ENCODE data around the gene TDRD10.
"Not testable (repeated sequence)": the region's sequence is repeated elsewhere in the genome, so short reads cannot be mapped to it uniquely, and the experiment has no call there.

Gene TDRD10

DNA sequence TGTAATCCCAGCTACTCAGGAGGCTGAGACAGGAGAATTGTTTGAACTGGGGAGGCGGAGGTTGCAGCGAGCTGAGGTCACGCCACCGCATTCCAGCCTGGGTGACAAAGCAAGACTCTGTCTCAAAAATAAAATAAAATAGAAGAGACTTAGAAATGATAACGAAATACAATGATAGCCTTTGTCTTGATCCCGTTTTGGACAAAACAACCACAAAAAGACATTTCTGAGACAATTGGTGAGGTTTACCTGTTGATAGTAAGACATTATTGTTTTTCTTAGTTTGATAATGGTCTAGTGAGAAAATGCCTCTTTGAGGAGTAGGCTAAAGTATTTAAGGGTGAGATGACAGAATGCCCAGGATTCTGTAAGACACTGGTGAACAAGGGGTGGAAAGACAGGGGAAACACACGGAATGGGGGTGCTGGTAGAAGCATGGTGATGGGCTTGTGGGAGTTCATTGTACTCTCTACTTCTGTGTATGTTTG, 12.1 kb downstream of the TDRD10 start:
- DNase-seq (ENCODE audit: low read depth, low spot score) = no peak

- DNase-seq (ENCODE audit: low read depth, low spot score) = no peak
Observed at GRCh38 chr1:154517661-154518060, 15.6 kb downstream of the TDRD10 start.

- DNase-seq (ENCODE audit: low read depth, low spot score) = no peak
Observed at GRCh38 chr1:154519591-154519991, 17.6 kb downstream of the TDRD10 start.

DNA sequence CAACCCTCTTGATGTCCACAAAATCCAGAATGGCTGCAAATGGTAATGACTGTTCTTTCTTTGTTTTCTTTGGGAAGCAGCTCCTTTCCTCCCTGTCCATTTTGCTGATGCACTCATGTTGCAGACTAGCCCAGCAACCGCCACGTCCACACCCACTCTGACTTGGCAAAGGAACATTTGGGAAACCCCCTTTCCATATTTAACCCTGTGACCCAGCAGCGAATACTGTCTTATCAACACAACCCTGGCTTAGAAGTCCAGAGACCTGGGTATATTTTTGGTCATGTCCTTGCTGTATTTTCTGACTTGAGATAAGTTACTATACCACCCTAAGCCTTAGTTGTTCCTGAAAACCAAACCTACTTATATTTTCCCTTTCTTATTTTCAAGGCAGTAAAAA, 18.3 kb downstream of the TDRD10 start:
- no peak for DNase-seq (ENCODE audit: low read depth, low spot score)

GRCh38 chr1:154521695-154522094, 19.7 kb downstream of the TDRD10 start:
- no peak for DNase-seq (ENCODE audit: low read depth, low spot score)

- DNase-seq (ENCODE audit: low read depth, low spot score) = no peak
Observed at GRCh38 chr1:154524881-154525280, 22.9 kb downstream of the TDRD10 start.

- no peak for DNase-seq (ENCODE audit: low read depth, low spot score)
Observed at GRCh38 chr1:154527192-154527591, 25.2 kb downstream of the TDRD10 start.

- DNase-seq (ENCODE audit: low read depth, low spot score) = no peak
Observed at GRCh38 chr1:154529308-154529707, 27.3 kb downstream of the TDRD10 start.

DNA sequence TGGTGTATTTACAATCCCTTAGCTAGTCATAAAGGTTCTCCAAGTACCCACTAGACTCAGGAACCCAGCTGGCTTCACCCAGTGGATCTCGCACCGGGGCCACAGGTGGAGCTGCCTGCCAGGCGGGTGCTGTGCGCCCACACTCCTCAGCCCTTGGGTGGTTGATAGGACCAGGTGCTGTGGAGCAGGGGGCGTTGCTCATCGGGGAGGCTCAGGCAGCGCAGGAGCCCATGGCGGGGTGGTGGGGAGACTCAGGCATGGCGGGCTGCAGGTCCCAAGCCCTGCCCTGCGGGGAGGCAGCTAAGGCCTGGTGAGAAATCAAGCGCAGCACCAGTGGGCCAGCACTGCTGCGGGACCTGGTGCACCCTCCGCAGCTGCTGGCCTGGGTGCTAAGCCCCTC, 29.9 kb downstream of the TDRD10 start:
- not testable (repeated sequence) for DNase-seq (ENCODE audit: low read depth, low spot score)

DNA sequence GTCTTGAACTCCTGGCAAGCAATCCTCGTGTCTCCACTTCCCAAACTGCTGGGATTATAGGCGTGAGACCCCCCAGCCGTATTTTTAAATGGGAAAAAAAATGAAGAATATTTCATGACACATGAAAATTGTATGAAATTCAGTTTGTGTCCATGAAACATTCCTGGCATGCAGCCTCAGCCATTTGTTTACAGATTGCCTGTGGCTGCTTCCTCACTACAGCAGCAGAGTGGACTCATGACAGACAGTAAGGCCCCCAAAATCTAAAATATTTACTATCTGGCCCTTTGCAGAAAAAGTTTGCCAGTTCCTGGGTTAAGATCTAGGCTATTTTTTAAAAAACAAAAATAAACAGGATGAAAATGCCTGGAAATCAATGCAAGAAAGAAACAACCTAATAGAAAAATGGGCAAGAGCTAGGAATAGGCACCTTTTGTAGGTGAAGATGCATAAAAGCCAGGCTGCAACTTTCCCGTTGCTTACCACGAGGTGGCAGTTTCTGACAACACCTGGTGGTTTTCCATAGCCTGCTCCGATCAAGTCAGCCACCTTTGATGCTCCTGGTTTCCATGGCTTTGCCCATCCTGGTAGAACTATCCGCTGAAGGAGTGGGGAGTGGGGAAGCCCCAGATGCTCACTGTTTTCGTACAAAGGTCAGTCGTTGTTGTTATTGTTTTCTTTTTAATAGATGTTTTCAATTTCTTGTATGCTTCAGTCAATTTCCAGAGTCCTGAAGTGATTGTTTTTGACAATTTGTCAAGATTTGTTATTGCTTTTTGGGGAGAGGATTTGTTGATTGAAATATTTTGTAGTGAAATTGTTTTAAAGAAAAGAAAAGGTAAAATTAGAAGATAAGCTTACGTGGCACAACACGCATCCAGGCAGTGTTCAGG, 32.2 kb downstream of the TDRD10 start:
- peak; percentile 53 for DNase-seq (ENCODE audit: low read depth, low spot score)

- DNase-seq (ENCODE audit: low read depth, low spot score) = no peak
Observed at GRCh38 chr1:154536570-154536969, 34.6 kb downstream of the TDRD10 start.

- no peak for DNase-seq (ENCODE audit: low read depth, low spot score)
Observed at GRCh38 chr1:154539486-154540483, 37.8 kb downstream of the TDRD10 start.

DNA sequence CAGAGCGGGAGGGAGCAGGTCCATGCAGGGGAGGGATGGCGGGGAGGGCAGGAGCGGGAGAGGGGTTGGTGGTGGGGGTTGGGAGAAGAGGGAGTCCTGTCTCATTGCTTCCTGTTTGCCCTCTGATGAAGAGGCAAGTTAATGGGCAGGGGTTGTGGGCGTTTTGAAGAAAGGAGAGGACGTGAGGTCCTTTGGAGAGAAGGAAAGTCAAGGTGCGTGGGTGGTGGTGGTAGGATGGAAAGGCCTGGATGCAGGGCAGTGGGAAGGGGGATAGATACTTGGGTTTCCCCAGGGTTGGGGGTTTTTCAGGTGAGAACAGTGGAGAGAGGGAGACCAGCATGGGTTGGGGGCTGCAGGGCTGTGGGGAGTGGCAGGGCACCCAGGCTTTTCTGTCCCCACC, 39.2 kb downstream of the TDRD10 start:
- no peak for DNase-seq (ENCODE audit: low read depth, low spot score)

DNA sequence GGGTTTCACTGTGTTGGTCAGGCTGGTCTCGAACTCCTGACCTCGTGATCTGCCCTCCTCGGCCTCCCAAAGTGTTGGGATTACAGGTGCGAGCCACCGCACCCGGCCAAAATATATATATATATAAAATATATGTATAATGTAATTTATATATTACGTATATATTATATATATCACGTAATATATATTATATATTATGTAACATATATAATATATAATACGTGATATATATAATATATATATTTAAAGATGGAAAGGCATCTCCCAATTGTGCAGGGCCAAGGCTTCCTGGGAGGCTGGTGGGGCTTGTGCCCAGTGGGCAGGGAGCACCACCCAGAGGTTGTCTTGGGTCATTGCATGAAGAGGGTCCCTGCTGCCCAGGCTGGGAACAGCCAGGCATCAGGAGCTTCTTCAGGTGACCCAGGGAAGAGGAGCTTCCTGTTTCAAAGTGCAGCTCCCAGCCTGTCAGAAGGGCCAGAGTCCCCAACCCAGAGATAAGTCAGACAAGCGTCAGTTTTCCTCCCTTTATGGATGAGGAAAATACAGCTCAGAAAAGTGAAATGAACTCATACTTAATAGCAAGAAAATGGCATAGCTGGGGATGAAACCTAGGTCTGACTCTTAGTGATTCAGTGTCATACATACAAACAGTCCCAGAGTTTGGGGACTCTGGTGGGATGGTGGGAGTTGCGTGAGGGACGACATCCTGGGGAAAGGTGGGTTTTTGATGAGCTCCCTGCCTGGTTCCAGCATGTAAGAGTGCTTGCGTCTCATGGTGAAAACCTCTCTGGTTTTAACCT, 44.4 kb downstream of the TDRD10 start:
- peak; percentile 78 for DNase-seq (ENCODE audit: low read depth, low spot score)

GRCh38 chr1:154547105-154547732, 45.2 kb downstream of the TDRD10 start:
- DNase-seq (ENCODE audit: low read depth, low spot score) = no peak

GRCh38 chr1:154548028-154548427, 46.0 kb downstream of the TDRD10 start:
- no peak for DNase-seq (ENCODE audit: low read depth, low spot score)

- DNase-seq (ENCODE audit: low read depth, low spot score) = no peak
Observed at GRCh38 chr1:154549202-154549770, 47.3 kb downstream of the TDRD10 start.

GRCh38 chr1:154550070-154550469, 48.1 kb downstream of the TDRD10 start:
- DNase-seq (ENCODE audit: low read depth, low spot score) = no peak

GRCh38 chr1:154550657-154551056, 48.6 kb downstream of the TDRD10 start:
- no peak for DNase-seq (ENCODE audit: low read depth, low spot score)

- DNase-seq (ENCODE audit: low read depth, low spot score) = no peak
Observed at GRCh38 chr1:154551474-154551873, 49.5 kb downstream of the TDRD10 start.

DNA sequence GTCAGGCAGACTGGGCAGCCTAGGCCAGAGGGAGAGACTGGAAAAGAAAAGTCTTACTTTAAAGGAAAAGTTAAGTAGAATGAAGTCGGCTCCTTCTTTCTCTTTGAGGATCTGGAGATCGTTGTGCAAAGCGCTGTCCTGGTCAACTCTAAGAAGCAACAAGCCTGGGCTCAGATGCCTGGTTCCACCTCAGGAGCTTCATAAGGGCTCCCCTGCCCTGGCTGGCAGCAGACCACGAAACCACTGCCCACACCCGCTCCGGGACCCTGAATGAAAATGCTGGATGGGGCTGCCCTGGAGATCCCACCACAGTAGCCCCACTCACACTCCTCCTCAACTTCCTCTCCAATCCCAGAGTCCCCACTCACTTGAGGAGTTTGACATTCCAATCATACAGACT, 50.0 kb downstream of the TDRD10 start:
- DNase-seq (ENCODE audit: low read depth, low spot score) = no peak

Data from astrocyte of the hippocampus (primary cell).